Measurements from ENCODE around the gene SERHL2.
"Not testable (repeated sequence)": the region's sequence is repeated elsewhere in the genome, so short reads cannot be mapped to it uniquely, and the experiment has no call there.

GRCh38 chr22:42518638-42519524 is 34.9 kb upstream of the SERHL2 start:
- not testable (repeated sequence) for TF ChIP-seq POLR2A (IDR thresholded peaks at IDR 0.05)
- TF ChIP-seq, protein P1, sequence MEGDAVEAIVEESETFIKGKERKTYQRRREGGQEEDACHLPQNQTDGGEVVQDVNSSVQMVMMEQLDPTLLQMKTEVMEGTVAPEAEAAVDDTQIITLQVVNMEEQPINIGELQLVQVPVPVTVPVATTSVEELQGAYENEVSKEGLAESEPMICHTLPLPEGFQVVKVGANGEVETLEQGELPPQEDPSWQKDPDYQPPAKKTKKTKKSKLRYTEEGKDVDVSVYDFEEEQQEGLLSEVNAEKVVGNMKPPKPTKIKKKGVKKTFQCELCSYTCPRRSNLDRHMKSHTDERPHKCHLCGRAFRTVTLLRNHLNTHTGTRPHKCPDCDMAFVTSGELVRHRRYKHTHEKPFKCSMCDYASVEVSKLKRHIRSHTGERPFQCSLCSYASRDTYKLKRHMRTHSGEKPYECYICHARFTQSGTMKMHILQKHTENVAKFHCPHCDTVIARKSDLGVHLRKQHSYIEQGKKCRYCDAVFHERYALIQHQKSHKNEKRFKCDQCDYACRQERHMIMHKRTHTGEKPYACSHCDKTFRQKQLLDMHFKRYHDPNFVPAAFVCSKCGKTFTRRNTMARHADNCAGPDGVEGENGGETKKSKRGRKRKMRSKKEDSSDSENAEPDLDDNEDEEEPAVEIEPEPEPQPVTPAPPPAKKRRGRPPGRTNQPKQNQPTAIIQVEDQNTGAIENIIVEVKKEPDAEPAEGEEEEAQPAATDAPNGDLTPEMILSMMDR (IDR thresholded peaks at IDR 0.05): not testable (repeated sequence)
